RWPE2 (cell line): ENCODE data around the gene CSE1L.

ENCODE experiments used
- ATAC-seq: fragments of 200-7000 bp; cut with Tn5 transposase; 3 replicates; pipeline ENCODE4 v1.9.1; 2021; ENCODE audit warnings: low read depth
- DNase-seq: peaks from one replicate; pipeline ENCODE4 v3.0.0-alpha.2; 2020; ENCODE audit warnings: low spot score
- H3K27ac ChIP-seq: fragments of 450-650 bp; 2 replicates; pipeline ENCODE4 v1.5.1; 2017; ENCODE audit warnings: mild to moderate bottlenecking; ENCODE audit not compliant: poor library complexity, severe bottlenecking
- H3K27me3 ChIP-seq: fragments of 250-450 bp; sonication (Bioruptor Pico); 2 replicates; pipeline ENCODE4 v1.5.1; 2021; ENCODE audit warnings: mild to moderate bottlenecking, moderate library complexity; ENCODE audit not compliant: insufficient read depth, poor library complexity, severe bottlenecking
- H3K36me3 ChIP-seq: fragments of 250-450 bp; sonication (Bioruptor Pico); 2 replicates; pipeline ENCODE4 v1.5.1; 2020; ENCODE audit warnings: low read depth, mild to moderate bottlenecking, moderate library complexity
- H3K4me1 ChIP-seq: fragments of 250-450 bp; sonication (Bioruptor Pico); 2 replicates; pipeline ENCODE4 v1.5.1; 2021; ENCODE audit warnings: mild to moderate bottlenecking, moderate library complexity; ENCODE audit not compliant: insufficient read depth, poor library complexity, severe bottlenecking
- H3K4me3 ChIP-seq: fragments of 250-450 bp; sonication (Bioruptor Pico); 2 replicates; pipeline ENCODE4 v1.5.1; 2021; ENCODE audit warnings: mild to moderate bottlenecking, moderate library complexity; ENCODE audit not compliant: severe bottlenecking
- H3K9me3 ChIP-seq: fragments of 250-450 bp; sonication (Bioruptor Pico); 2 replicates; pipeline ENCODE4 v1.5.1; 2021; ENCODE audit warnings: mild to moderate bottlenecking, moderate library complexity; ENCODE audit not compliant: severe bottlenecking
- TF ChIP-seq, protein P1 (sequence below): fragments of 450-650 bp; IDR thresholded peaks from one replicate; pipeline ENCODE4 v1.5.1; 2017; ENCODE audit warnings: mild to moderate bottlenecking, moderate library complexity; ENCODE audit not compliant: poor library complexity, severe bottlenecking

CSE1L gene

DNA sequence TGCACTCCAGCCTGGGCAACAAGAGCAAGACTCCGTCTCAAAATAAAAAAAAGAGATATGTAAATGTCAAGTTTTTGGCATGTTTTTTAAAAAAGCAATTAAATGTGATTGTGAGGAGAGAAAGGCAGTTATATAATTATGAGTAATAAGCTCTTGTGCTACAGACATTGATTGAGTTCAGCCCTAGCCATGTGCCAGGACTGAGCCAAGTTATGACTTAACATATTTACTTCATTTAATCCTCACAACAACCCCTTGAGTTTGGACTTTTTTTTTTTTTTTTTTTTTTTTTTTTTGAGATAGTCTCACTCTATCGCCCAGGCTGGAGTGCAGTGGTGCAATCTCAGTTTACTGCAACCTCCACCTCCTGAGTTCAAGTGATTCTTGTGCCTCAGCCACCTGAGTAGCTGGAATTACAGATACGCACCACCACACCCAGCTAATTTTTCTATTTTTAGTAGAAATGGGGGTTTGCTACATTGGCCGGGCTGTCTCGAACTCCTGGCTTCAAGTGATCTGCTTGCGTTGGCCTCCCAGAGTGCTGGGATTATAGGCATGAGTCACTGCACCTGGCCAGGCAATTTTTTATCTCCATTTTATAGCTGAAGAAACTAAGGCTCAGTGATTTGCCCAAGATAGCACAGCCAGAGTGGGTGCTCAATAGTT, 15.0 kb upstream of the CSE1L start:
- Histone ChIP-seq H3K36me3 (peaks cover 98% of the 10 kb centered on the region), H3K27ac (no peak overlapping the region), H3K9me3 (no peaks in the 10 kb centered on the region), H3K4me1 (no peaks in the 10 kb centered on the region), H3K27me3 (no peaks in the 10 kb centered on the region), H3K4me3 (no peak overlapping the region)
- TF ChIP-seq, protein P1, sequence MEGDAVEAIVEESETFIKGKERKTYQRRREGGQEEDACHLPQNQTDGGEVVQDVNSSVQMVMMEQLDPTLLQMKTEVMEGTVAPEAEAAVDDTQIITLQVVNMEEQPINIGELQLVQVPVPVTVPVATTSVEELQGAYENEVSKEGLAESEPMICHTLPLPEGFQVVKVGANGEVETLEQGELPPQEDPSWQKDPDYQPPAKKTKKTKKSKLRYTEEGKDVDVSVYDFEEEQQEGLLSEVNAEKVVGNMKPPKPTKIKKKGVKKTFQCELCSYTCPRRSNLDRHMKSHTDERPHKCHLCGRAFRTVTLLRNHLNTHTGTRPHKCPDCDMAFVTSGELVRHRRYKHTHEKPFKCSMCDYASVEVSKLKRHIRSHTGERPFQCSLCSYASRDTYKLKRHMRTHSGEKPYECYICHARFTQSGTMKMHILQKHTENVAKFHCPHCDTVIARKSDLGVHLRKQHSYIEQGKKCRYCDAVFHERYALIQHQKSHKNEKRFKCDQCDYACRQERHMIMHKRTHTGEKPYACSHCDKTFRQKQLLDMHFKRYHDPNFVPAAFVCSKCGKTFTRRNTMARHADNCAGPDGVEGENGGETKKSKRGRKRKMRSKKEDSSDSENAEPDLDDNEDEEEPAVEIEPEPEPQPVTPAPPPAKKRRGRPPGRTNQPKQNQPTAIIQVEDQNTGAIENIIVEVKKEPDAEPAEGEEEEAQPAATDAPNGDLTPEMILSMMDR: no peak
- ATAC-seq (no peak), DNase-seq (no peak)

DNA sequence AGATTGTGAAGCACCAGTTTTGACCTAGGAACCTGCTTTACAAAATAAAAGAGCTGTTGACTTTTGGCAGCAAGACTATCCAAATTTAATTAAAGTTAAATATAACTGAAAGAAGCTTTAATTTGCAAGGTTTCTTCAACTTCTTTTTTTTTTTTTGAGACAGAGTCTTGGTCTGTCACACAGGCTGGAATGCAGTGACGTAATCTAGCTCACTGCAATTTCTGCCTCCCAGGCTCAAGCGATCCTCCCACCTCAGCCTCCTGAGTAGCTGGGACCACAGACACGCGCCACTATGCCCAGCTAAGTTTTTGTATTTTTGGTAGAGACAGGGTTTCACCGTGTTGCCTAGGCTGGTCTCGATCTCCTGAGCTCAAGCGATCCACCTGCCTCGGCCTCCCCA, 13.7 kb upstream of the CSE1L start:
- no peaks in the 10 kb centered on the region for H3K27me3 ChIP-seq
- no peak overlapping the region for H3K4me3 ChIP-seq
- no peaks in the 10 kb centered on the region for H3K4me1 ChIP-seq
- H3K9me3 ChIP-seq: no peaks in the 10 kb centered on the region
- no peak for DNase-seq
- H3K27ac ChIP-seq: no peak overlapping the region
- ATAC-seq: no peak
- peaks cover 93% of the 10 kb centered on the region for H3K36me3 ChIP-seq
- TF ChIP-seq, protein P1: no peak

DNA sequence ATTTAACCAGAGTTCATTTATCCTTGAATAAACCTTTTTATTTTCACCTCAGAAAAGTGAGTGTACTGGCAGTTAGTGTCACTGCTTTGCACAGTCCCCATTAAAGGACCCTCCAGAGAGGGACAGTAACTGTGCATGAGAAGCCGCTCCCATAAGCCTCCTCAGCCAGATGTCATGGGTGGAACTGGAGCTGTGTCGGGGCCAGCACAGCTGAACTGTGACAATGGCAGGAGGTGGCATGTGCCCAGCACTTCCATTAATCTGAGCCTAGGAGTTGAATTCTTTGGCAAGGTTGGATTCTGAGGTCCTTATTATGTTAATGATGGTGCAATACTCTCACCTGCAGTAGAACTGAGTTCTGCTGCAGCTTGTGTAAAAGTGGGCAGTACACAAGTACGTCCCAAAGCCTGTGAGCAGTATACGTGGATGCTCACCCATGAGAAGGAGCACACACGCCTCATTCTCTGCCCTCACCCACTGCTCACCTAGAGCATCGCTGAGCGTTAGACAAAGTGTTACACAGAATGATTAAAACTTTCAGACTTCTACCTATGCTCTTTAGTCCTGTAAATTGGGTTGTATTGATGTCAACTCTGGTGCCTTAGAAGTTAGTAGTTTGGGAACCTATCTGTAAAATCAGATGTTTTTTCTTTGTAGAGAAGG, 11.9 kb upstream of the CSE1L start:
- TF ChIP-seq, protein P1: no peak
- no peak for DNase-seq
- no peak overlapping the region for H3K27ac ChIP-seq
- no peak overlapping the region for H3K4me3 ChIP-seq
- peak; percentile 25; the same call in 1 of the 3 replicates for ATAC-seq
- H3K9me3 ChIP-seq: no peaks in the 10 kb centered on the region
- H3K4me1 ChIP-seq: no peaks in the 10 kb centered on the region
- H3K36me3 ChIP-seq: peaks cover 76% of the 10 kb centered on the region
- H3K27me3 ChIP-seq: no peaks in the 10 kb centered on the region

DNA sequence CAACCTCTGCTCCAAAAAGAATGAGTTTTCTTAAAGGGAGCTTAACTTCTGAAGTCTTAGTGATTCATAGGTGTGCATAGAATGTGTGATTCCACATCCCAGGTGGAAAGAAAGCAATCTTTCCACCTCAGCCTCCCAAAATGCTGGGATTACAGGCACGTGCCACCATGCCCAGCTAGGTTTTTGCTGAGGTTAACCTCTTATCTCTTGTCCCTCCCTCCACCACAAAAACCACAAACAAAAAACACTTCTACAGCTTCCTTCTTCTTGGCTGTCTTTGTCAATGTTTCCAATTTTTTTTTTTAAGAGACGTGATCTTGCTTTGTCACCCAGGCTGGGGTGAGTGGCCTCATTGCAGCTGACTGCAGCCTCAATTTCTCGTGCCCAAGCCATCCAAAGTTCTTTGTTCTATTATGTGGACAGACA, 8.1 kb upstream of the CSE1L start:
- H3K27ac ChIP-seq: no peak overlapping the region
- TF ChIP-seq, protein P1: no peak
- ATAC-seq (no peak), DNase-seq (no peak)
- no peaks in the 10 kb centered on the region for H3K27me3 ChIP-seq
- no peak overlapping the region for H3K4me3 ChIP-seq
- H3K36me3 ChIP-seq: peaks cover 40% of the 10 kb centered on the region
- no peaks in the 10 kb centered on the region for H3K9me3 ChIP-seq
- no peaks in the 10 kb centered on the region for H3K4me1 ChIP-seq

DNA sequence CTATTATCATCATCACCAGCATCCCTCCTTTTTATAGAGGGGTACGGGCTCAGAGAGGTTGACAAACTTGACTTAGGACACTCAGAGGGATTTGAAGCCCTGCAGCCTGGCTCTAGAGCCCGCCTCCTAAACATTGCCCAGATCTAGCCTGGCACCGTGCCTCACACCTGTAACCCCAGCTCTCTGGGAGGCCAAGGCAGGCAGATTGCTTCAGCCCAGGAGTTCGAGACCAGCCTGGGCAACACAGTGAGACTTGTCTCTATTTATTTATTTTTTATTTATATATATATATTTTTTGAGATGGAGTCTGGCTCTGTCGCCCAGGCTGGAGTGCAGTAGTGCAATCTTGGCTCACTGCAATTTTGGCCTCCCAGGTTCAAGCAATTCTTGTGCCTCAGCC, 6.3 kb upstream of the CSE1L start:
- no peak for ATAC-seq
- DNase-seq: no peak
- TF ChIP-seq, protein P1: no peak
- no peak overlapping the region for H3K27ac ChIP-seq
- no peaks in the 10 kb centered on the region for H3K9me3 ChIP-seq
- H3K4me3 ChIP-seq: no peak overlapping the region
- H3K4me1 ChIP-seq: no peaks in the 10 kb centered on the region
- H3K27me3 ChIP-seq: no peaks in the 10 kb centered on the region
- H3K36me3 ChIP-seq: peaks cover 21% of the 10 kb centered on the region
